ENCODE measurements around the gene ZNF319. TPM values are rescaled to one million over a fixed set of nuclear protein-coding genes. Genes with fewer than 3 reads are reported as not detected.

The ZNF319 gene
- total RNA-seq, 2 experiments from 2014 or later: 4.7 to 12.7 TPM

DNA sequence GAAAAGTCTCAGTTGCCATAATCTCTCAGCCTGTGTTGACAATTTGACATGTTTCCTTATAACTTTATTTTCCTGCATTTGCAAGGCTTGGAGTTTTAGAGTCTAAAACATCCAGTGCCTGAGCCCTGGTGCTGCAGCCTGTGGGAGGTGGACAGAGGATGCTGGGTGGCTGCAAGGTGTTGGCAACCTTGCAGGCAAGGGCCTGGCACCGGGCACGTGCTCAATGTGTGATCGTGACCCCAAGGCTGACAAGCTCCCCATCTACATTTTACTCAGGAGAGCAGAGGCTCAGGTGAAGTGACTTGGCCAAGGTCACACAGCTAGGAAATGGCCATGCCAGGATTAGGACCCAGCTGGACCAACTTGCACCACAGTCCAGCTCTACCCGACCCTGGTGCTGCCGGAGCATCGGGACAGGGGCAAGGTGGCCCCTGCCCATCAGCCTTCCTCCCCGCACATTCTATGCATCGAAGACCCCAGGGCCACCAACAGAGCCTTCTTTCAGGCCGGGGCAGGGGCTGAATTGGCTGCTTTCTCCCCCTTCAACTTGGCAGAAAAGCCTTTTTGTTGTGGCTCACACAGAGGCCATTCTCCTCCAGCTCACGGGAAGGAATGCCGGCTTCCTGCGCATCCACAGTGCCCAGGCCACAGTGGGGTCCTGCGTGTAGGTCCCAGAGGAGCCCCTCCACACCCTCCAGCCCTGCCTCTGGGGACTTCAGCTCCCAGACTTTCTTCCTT lies 48.2 kb upstream of the ZNF319 start:
- H3K4me1 ChIP-seq (ENCODE audit: insufficient read depth, low read length, poor library complexity, severe bottlenecking): no peaks in the 10 kb centered on the region
- CTCF ChIA-PET (ENCODE audit: unreplicated experiment): no interaction called here
- no peaks in the 10 kb centered on the region for H3K9me3 ChIP-seq (ENCODE audit: low read length)
- no peak overlapping the region for H3K27ac ChIP-seq (ENCODE audit: low read depth, low read length, poor library complexity, severe bottlenecking)
- intact Hi-C loops (cut with micrococcal nuclease; ENCODE audit: unreplicated experiment): no loop called here
- H3K4me3 ChIP-seq (ENCODE audit: low read depth, low read length, poor library complexity, severe bottlenecking): no peak overlapping the region
- H3K4me2 ChIP-seq (ENCODE audit: low read length): no peak overlapping the region
- no peak for DNase-seq (ENCODE audit: low spot score)
- TF ChIP-seq, protein P1, sequence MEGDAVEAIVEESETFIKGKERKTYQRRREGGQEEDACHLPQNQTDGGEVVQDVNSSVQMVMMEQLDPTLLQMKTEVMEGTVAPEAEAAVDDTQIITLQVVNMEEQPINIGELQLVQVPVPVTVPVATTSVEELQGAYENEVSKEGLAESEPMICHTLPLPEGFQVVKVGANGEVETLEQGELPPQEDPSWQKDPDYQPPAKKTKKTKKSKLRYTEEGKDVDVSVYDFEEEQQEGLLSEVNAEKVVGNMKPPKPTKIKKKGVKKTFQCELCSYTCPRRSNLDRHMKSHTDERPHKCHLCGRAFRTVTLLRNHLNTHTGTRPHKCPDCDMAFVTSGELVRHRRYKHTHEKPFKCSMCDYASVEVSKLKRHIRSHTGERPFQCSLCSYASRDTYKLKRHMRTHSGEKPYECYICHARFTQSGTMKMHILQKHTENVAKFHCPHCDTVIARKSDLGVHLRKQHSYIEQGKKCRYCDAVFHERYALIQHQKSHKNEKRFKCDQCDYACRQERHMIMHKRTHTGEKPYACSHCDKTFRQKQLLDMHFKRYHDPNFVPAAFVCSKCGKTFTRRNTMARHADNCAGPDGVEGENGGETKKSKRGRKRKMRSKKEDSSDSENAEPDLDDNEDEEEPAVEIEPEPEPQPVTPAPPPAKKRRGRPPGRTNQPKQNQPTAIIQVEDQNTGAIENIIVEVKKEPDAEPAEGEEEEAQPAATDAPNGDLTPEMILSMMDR (conservative IDR thresholded peaks at IDR 0.05; ENCODE audit: low read length): no peak
- TF ChIP-seq EZH2phosphoT487 (IDR thresholded peaks at IDR 0.05; ENCODE audit: borderline replicate concordance, low read depth, low read length): no peak
- POLR2A ChIA-PET: no interaction called here
- no TSS peak for BruUV-seq (replicated peaks)
- H2AFZ ChIP-seq (ENCODE audit: low read length): no peak overlapping the region
- H3K79me2 ChIP-seq (ENCODE audit: insufficient read depth, low read depth, low read length): no peaks in the 10 kb centered on the region
- H4K20me1 ChIP-seq (ENCODE audit: insufficient read depth, low read length): no peaks in the 10 kb centered on the region
- H3K36me3 ChIP-seq (ENCODE audit: insufficient read depth, low read length): no peaks in the 10 kb centered on the region
- H3K9me2 ChIP-seq (ENCODE audit: insufficient read depth, low read length): no peaks in the 10 kb centered on the region

DNA sequence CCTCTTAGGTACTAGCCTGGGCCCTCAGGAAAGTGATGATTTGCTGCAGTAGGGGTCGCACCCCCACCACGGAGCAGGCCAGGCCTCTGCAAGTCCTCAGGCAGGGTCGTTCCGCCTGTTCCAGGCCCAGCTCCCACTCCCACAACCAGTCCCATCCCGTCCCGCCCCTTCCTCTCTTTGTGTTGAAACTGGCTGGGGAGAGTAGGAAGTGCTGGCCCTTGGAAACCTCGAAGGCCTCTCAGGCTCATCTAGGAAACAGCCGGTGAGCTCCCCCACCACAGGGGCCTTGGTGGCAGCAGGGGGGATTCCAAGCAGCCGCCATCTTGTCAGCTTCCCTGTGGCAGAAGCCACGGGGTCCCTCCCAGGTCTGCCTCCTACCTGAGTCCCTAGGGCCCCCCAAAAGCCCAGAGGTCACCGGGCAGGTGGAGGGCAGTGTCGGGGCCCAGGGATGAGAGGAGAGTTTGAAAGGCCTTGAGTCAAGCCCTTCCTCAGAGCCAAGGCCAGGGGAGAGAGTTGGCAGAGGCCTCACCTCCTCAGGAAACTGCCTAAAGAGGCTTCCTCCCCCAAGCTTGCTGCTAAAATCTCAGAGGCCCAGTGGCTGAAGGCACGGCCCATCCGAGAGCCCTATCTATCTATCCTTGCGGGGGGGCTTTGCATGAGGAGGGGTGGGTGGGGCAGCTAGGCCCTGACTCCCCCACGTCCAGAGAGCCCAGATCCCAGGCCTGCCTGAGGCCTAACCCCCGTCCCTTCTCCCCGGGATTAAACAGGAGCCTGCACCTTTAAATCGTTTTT lies 47.3 kb upstream of the ZNF319 start:
- Histone ChIP-seq H3K4me2 (ENCODE audit: low read length) (no peak overlapping the region), H4K20me1 (ENCODE audit: insufficient read depth, low read length) (no peaks in the 10 kb centered on the region), H3K9me3 (ENCODE audit: low read length) (no peaks in the 10 kb centered on the region), H3K36me3 (ENCODE audit: insufficient read depth, low read length) (no peaks in the 10 kb centered on the region), H3K27ac (ENCODE audit: low read depth, low read length, poor library complexity, severe bottlenecking) (no peak overlapping the region), H3K79me2 (ENCODE audit: insufficient read depth, low read depth, low read length) (no peaks in the 10 kb centered on the region), H3K4me3 (ENCODE audit: low read depth, low read length, poor library complexity, severe bottlenecking) (no peak overlapping the region), H3K4me1 (ENCODE audit: insufficient read depth, low read length, poor library complexity, severe bottlenecking) (no peaks in the 10 kb centered on the region), H2AFZ (ENCODE audit: low read length) (no peak overlapping the region), H3K9me2 (ENCODE audit: insufficient read depth, low read length) (no peaks in the 10 kb centered on the region)
- BruUV-seq (replicated peaks): no TSS peak
- no peak for DNase-seq (ENCODE audit: low spot score)
- CTCF ChIA-PET (ENCODE audit: unreplicated experiment): no interaction called here
- intact Hi-C loops (cut with micrococcal nuclease; ENCODE audit: unreplicated experiment): no loop called here
- POLR2A ChIA-PET: interaction anchor here (0.6 to 1.0 kb wide), 2 partner anchors 11 to 57 kb away, joined by 3 read pairs; no protein-coding TSS in a partner anchor
- TF ChIP-seq EZH2phosphoT487 (IDR thresholded peaks at IDR 0.05; ENCODE audit: borderline replicate concordance, low read depth, low read length): no peak
- TF ChIP-seq, protein P1 (conservative IDR thresholded peaks at IDR 0.05; ENCODE audit: low read length): no peak

DNA sequence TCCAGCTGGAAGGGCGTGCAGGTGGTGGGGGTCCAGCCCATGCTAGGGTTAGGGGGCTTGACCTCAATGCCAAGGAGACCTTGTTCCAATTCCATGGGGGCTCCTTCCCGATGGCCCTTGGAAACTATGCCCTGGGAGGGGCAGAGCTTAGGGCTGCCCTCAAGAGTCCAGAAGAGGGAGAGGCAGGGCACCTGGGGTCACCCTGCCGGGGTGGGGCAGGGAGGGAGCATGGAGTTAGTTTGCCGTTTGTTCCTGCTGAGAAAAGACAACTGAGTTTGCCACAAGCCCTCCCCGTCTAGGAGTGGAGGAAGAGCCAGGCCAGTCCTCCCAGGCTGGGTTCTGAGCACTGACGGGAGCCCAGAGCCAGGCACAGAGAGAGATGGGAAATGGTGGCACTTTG lies 46.5 kb upstream of the ZNF319 start:
- ChIA-PET CTCF (ENCODE audit: unreplicated experiment) (no interaction called here), POLR2A (interaction anchor here (1.0 kb wide), 1 partner anchor 11 kb away, joined by 3 read pairs; no protein-coding TSS in a partner anchor)
- no peaks in the 10 kb centered on the region for H3K79me2 ChIP-seq (ENCODE audit: insufficient read depth, low read depth, low read length)
- H2AFZ ChIP-seq (ENCODE audit: low read length): no peak overlapping the region
- intact Hi-C loops (cut with micrococcal nuclease; ENCODE audit: unreplicated experiment): no loop called here
- H3K4me3 ChIP-seq (ENCODE audit: low read depth, low read length, poor library complexity, severe bottlenecking): no peak overlapping the region
- BruUV-seq (replicated peaks): no TSS peak
- H3K9me3 ChIP-seq (ENCODE audit: low read length): no peaks in the 10 kb centered on the region
- no peak for DNase-seq (ENCODE audit: low spot score)
- no peaks in the 10 kb centered on the region for H3K4me1 ChIP-seq (ENCODE audit: insufficient read depth, low read length, poor library complexity, severe bottlenecking)
- no peak overlapping the region for H3K27ac ChIP-seq (ENCODE audit: low read depth, low read length, poor library complexity, severe bottlenecking)
- no peaks in the 10 kb centered on the region for H4K20me1 ChIP-seq (ENCODE audit: insufficient read depth, low read length)
- TF ChIP-seq EZH2phosphoT487 (IDR thresholded peaks at IDR 0.05; ENCODE audit: borderline replicate concordance, low read depth, low read length): no peak
- no peaks in the 10 kb centered on the region for H3K9me2 ChIP-seq (ENCODE audit: insufficient read depth, low read length)
- no peaks in the 10 kb centered on the region for H3K36me3 ChIP-seq (ENCODE audit: insufficient read depth, low read length)
- H3K4me2 ChIP-seq (ENCODE audit: low read length): no peak overlapping the region

Data from OCI-LY7 (cell line).